GM21515 (cell line): ENCODE results near the gene CLEC2A.

Experiments used
- ATAC-seq: cut with Tn5 transposase; IDR thresholded peaks from one replicate; pipeline ENCODE4 v1.9.1; 2021; ENCODE audit not compliant: unreplicated experiment

CLEC2A gene

DNA sequence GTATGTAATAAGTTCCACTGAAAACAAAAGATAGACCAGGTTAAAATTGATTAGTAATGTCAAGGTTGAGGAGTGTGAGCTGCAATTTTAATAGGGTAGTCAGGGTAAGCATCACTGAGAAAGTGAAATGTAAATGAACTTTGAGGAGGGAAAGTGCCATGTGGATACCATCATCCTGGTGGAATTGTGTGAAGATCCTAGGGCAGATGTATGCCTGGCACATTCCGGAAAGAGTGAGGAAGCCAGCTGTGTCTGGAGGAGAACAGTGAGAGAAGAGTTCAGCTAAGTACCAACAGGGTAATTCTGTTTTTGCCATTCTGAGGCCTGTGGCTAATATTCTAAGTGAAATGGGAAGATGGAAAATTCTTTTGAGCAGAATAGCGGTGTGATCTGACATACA is 2.9 kb upstream of the CLEC2A start:
- ATAC-seq, result no peak

DNA sequence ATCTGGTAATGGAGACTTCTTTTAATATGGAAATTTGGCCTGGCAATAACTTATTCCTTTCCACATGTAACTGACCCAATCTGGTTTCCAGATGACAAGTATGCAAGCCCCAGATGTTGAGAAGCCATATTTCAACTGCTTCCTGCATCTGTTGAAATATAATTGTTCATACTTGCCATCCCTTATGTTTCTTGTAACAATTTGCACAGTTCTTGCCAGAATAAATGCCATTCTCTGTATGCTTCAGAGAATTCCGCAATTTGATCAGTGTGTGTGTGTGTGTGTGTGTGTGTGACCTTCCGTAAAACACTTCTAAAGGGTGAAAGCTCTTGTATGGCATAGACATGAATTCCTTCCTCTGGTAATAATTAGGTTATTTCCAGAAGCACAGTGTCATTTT is 1.8 kb upstream of the CLEC2A start:
- no peak for ATAC-seq

DNA sequence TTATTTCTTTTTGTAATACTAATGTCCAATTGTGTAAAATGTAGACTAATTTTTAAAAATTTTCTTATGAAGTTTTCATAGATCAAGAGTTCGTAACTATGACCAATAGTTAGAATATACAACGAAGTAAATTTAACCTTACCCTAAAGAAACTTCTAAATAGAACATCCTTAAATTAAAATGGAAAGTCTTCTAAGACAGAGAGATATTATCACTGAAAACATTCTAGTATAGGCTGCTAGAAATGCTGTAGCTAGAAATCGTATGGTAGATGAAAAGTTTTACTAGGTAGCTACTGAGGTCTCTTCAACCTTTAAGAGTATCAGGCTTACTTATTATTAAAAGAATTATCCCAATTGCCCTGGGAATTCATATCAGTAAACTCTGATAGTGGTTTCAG is 925 bp downstream of the CLEC2A start:
- ATAC-seq, result no peak

DNA sequence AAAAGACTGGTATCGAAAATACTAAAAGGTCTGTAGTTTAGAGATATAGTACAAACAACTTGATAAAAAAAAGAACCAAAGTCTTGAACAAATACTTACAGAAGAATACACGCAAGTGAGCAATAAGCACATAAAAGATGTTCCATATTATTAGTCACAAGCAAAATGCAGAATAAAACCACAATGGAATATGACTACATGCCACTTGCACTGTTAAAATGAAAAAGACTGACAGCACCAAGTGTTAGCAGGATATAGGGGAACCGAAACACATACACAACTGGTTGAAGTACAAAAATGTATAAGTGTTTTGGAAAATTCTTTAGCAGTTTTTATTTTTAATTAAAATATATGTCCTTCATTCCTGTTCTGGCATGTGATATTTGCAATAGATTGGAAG is 3.6 kb downstream of the CLEC2A start:
- ATAC-seq, result no peak

DNA sequence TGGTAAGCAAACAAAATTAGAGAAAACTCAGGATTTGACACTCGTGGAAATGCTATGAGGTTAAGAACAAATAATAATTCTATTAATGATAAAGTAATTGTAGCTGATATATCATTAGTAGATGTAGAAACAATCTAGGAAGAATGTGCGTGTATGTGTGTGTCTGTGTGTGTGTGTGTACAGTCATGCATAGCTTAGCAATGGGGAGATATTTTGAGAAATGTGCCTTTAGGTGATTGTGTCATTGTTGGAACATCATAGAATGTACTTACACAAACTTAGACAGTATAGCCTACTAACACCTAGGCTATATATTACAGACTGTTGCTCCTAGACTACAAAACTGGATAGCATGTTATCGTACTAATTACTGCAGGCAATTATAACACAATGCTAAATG is 5.3 kb downstream of the CLEC2A start:
- no peak for ATAC-seq

DNA sequence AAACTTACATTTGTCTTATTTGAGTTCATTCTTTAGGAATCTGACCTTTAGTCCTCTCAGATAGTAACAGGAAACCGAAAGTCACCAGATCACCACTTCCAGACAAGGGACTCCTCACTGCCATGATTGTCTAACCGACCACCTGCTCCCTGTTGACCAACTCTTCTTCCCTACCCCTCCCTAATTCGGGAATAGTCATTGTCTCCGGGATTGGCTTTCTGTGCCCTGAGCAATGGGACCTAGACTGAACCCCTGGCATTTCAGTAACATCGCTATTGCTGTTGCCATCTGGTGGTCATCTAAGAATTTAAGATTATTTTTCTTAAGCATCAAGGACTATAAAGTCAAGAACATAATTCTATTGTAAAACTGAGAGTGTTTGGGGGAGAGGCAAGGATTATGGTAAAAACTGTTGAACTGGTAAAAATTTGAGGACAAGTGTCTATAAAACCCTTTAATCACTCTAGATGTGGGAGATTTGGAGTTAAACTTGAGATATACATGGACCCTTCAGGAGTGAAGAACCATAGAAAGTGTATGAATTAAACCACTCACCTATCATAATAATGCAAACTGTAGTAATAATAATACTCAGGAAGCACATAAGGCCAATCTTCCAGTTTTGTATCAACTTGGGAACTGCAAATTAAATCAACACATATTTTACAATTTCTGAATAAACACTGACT is 6.3 kb downstream of the CLEC2A start:
- ATAC-seq, result no peak

DNA sequence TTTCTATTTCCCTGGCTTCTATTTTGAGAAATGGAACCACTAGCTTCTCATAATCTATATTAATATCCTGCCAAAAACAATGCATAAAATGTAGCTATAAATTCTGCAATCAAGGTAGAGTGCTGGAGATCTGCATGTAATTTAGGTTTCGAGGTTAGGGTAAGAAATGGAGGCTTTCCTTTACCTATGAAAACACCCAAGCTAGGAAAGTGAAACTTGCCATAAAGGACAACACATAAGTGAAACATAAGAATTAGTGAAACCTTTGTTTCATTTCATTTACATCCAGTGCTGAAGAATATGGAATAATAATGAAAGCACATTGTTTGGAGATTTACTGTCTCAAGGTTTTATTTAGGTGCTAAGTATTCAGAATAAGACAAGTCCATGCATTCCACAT is 9.7 kb downstream of the CLEC2A start:
- no peak for ATAC-seq

DNA sequence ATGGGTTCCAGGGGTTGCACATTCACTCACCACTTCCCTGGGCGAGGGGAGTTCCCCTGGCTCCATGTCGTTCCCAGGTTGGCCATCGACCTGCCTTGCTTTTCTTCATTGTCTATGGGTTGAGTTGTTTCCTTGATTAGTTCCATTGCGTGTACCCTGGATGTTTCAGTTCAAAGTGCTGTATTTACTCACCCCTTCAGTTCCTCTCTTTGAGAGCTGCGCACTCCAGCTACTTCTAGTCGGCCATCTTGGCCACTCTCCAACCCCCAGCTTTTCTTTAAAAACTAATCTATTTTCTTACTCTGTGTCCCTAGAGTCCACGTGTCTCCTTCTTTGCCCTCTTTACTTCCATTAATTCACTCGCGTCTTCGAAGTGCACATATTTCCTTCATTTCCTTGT is 11.7 kb downstream of the CLEC2A start:
- ATAC-seq, result no peak

DNA sequence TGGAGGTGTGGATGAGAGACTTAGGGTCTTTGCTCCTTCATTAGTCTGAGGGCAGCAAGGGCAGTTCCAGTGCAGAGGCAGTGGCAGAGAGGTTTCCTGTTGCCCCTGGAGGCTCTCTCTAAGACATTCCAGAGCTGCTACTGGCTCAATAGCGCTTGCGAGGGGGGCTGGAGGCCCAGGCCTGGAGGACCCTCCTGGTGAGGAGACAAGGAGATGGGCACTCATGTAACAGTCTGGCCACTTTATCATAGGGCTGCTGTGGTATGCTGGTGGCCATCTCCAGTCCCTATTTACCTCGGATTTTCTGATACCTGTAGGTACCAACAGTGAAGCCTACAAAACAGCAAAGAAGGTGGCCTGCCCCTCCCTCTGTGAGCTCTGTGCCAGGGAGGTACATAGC is 12.7 kb downstream of the CLEC2A start:
- no peak for ATAC-seq

DNA sequence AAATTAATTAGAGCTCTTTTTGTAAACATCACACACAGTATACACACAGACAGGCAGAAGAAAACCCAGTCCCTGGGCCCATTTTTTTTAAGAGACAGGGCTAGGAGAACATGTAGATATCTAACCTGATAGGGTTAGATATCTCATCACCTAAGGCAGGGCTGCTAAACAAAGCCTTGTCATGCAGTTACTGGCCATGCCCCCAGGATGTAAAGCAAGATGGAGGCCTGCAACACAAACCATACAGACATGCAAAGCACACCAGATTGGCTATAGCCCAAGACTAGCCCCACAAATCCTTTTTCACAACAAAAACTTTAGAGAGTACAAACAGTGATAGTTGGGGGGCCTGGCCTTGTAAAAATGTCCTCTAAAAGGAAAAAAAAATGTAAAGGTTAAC is 20.5 kb downstream of the CLEC2A start:
- ATAC-seq, result no peak

DNA sequence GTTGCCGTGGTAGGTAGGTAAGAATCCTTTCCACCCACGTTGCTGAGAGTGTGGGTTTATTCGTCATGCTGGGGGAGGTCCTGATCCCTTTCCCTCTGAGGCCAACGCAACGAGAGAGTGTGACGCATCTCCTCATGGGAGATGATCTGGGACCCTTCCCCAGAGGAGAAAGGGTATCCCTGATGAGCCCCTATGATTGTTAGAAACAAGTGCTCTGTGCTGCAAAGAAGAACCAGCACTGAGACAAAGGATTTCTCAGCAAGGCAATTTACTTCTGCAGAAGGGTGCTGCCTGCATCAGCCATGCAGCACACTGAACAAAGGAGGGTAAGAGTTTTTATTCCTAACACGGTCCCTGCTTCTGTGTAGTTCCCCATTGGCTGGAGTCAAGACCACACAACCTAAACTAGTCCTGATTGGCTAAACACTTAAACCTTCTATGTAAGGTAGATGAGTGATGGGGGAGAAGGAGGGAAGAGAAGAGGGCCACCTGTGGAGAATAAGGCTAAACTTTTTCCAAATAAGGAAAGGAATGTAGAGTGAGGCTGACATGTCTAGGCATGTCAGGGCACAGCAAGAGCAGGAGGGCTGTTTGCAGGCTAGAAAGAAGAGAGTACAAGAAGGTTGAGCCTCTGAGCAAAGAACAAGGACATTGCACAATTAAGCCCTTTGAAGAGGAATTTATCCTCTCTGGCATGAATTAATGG is 21.3 kb downstream of the CLEC2A start:
- ATAC-seq, result no peak

DNA sequence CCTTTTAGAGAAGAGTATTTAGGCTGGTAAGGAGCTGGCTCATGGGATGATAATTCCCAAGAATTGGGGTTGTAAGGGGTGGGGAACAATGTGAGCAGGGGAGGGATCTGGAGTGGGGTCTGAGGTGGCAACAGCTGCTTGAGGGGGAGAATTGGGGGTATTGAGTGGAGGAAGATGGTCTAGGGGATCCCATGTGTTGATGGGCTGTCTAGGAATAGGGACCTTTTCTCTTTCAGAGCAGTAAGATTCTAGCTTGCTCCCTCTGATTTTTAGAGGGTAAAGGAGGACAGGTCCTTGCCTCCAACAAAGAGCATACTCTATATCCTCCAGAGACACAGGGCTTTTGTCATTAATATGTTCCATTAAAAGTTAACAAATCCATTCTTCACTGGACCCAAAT is 22.4 kb downstream of the CLEC2A start:
- no peak for ATAC-seq

DNA sequence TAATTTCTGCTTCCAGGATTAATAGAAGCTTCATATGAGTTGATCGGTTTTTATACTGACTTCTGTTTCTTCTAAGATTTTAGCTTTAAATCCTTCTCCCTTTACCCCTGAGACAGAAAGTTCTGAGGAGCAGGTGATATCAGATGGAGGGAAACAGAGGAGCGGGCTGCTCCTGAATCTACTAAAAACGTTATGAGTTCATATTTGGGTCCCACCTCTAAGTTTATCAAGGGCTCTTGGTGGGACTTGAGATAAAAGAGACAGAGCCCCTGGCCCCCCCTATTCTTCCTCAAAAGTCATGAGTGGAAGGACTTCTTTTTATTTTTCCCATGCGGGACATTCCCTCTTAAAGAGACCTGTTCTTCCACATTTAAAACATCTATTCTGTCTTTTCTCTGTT is 23.8 kb downstream of the CLEC2A start:
- no peak for ATAC-seq

DNA sequence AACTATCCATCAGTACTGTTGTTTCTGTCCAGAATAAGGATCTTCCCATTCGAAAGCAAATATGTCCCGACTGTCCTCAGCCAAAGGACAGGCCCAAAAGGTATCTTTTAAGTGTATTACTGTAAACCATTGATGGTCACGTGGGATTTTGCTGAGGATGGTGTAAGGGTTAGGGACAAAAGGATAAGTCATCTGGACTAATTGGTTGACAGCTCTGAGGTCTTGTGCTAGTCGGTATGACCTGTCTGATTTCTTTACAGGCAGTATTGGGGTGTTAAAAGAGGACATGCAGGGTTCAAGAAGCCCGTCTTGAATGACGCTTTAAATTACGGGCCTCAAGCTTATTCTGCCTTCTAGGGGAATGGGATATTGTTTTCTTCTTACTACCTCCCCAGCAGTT is 24.4 kb downstream of the CLEC2A start:
- no peak for ATAC-seq

DNA sequence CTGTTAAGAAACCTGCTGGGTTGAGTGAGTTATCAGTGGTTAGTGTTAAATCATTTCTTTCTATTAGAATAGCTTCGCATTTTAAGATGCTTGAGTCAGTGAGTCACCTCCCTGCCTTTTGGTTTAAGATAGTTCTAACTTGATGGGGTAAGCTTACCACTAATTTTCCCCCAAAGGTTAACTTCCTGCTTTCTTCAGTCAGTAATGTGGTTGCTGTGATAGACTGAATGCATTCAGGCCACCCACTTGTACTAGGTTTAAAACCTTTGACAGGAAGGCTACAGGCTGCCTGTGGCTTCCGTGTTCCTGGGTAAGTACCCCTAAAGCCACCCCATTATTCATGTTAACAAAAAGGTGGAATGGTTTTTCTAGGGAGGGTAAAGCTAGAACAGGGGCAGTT is 25.3 kb downstream of the CLEC2A start:
- no peak for ATAC-seq

DNA sequence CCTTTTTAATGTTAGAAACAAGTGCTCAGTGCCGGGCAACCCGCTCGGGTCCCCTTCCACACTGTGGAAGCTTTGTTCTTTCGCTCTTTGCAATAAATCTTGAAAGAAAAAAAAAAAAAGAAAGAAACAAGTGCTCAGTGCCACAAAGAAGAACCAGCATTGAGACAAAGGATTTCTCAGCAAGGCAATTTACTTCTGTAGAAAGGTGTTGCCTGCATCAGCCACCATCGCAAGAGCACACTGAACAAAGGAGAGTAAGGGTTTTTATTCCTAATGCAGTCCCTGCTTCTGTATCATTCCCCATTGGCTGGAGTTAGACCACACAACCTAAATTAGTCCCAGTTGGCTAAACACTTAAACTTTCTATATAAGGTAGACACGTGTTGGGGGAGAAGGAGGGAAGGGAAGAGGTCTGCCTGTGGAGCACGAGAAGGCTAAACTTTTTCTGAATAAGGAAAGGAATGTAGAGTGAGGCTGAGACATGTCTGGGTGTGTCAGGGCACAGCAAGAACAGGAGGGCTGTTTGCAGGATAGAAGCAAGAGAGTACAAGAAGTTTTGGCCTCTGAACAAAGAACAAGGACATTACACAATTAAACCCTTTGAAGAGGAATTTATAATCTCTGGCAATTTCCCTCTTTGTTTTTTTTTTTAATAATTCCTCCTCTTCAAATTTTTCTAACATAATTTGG is 29.5 kb downstream of the CLEC2A start:
- no peak for ATAC-seq

DNA sequence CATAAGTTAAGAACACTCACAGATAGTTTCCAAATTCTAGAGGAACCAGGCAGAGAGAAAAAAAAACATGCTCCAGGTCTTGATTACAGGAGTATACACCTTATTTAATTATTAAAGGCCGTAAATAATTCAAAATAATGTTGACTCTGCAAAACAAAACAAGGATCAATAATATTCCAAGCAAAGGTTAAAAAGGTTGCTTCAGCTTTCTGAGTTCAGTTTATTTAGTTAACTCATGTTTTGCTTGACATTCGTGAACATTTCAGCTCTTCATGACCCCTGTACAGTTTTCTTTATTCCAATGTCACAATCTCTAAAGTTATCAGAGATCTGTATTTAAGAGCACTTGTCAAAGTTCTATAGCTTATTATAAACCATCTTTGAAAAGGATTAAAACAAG is 31.2 kb downstream of the CLEC2A start:
- no peak for ATAC-seq

DNA sequence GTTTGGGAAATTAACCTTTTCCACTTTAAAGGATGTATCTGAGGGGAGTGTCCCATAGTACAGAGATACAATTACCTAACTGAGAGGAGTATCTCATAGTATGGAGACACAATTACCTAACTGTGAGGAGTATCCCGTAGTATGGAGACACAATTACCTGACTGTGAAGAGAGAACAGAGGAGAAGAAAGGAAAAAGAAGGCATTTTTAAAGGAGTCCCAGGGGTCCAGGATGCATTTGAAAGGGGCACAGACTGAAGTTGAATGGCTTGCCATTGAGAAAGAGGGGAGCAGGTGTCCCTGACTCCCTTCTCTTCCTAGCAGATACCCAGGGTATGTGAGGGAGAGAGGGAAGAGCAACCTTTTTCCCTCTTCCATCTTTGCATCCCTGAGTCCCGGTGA is 33.0 kb downstream of the CLEC2A start:
- ATAC-seq, result no peak

DNA sequence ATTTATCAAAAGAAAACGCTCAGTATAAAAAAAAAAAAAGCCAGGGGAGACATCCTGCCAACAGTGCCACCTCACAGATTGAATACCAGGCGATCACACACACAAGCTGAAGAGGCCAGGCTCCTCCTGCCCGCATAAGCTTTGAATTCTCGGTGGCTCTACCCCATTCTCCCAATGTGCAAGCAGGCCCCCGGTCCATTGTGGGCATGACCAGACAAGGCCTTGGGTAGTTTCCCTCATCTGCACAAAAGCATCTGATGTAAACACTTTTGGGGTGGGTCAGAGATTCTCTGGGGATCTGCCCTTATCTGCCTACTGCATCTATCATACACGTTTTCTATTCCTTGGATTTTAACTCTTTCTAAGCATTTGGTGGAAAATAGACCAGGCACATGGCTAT is 34.6 kb downstream of the CLEC2A start:
- ATAC-seq, result no peak

DNA sequence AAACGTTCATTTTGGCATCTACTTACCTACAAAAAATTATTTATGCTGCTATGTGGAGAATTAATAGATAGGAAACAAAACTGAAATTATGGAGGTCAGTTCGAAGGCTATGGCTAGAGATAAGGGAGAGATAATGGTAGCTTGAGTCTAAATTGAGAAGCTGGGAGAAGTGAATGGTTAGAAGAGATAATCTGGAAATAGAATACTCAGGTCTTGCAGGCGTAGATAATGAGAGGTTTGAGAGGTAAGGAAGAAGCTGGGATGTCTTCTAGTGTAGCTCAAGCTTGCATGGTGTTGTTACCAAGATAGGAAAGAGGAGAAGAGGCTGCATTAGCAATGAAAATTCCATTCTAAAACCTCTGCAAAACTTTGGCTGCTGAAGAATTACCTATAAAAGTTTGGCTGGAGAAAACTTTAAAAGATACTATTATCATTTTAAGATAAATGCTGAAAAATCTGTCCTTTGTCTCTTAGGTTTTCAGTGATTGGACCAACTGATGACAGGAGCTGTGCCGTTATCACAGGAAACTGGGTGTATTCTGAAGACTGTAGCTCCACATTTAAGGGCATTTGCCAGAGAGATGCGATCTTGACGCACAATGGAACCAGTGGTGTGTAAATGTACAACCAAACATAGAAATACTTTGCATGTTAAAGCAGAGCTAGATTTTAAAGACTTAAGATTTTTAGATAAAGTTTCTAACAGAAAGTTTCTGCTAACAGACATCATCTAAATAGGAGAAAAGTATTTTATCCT is 36.8 kb downstream of the CLEC2A start:
- ATAC-seq, result no peak

DNA sequence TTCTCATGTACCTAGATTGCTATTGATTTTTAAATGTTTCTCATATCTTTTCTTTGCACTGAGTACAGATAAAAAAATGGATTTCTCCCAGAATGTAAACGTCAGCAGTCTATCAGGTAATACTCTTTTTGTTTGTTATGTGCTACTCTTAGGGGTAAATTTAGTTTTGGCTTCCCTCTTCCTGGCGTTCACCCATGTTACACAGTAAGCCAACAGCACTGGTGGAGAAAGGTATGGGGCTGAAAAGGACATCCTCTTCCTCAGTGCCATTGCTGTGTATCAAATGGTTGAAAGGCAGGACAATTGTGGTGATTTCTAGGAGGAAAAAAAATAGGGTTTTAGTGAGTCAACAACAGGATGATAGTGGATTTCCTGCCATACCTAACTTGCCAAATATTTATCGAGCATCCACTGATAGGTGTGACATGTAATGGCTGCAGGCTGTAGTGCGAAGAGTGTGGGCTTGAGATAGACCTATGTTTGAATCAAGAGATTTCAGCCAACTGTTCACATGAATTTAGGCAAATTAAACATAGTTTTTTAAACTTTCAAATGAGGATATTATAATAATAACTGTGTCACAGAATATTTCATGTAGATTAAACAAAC is 43.4 kb downstream of the CLEC2A start:
- no peak for ATAC-seq
